Heart right ventricle (tissue), 16 donors: ENCODE data around the gene PREX1. TPM values are rescaled to one million over a fixed set of nuclear protein-coding genes. Genes with fewer than 3 reads are reported as not detected.
"Not testable (repeated sequence)": the region's sequence is repeated elsewhere in the genome, so short reads cannot be mapped to it uniquely, and the experiment has no call there.

Source experiments
- ATAC-seq, 8 donors: fragments of 200-7000 bp; cut with Tn5 transposase; one replicate each; pipeline ENCODE4 v1.9.1; 2020; ENCODE audit warnings: mild to moderate bottlenecking in 8 of 8, moderate library complexity in 8 of 8, moderate number of reproducible peaks in 1 of 8
- DNase-seq, 2 donors: peaks; one replicate each; pipeline ENCODE4 v3.0.0-alpha.2; 2020
- H3K27ac ChIP-seq, 10 donors: fragments of 200-600 bp; sonication (generic) in 2 of 10; one replicate each; pipeline versions ENCODE4 v1.5.0 to v1.8.0; 2020 to 2022; ENCODE audit warnings: mild to moderate bottlenecking in 3 of 10
- H3K27me3 ChIP-seq, 7 donors: fragments of 200-600 bp; one replicate each; pipeline ENCODE4 v1.8.0; 2021 to 2022; ENCODE audit warnings: mild to moderate bottlenecking in 2 of 7
- H3K36me3 ChIP-seq, 9 donors: fragments of 200-600 bp; sonication (generic) in 1 of 9; one replicate each; pipeline versions ENCODE4 v1.5.0 to v1.8.0; 2020 to 2022; ENCODE audit warnings: mild to moderate bottlenecking in 2 of 9
- H3K4me1 ChIP-seq, 9 donors: fragments of 200-600 bp; sonication (generic) in 1 of 9; one replicate each; pipeline versions ENCODE4 v1.5.0 to v1.8.0; 2020 to 2022; ENCODE audit warnings: mild to moderate bottlenecking in 4 of 9
- H3K4me3 ChIP-seq, 10 donors: fragments of 200-600 bp; sonication (generic) in 2 of 10; one replicate each; pipeline versions ENCODE4 v1.5.0 to v1.8.0; 2020 to 2022; ENCODE audit warnings: mild to moderate bottlenecking in 7 of 10, moderate library complexity in 2 of 10
- H3K9me3 ChIP-seq, 11 donors: fragments of 200-600 bp in 10 of 11; sonication (generic) in 2 of 11; one replicate each; pipeline versions ENCODE4 v1.5.0 to v1.8.0; 2013 to 2022; ENCODE audit warnings: mild to moderate bottlenecking in 2 of 11, control low read depth in 1 of 11, moderate library complexity in 1 of 11
- CTCF ChIP-seq, 9 donors: fragments of 200-600 bp; sonication (generic) in 2 of 9; IDR thresholded peaks; one replicate each; pipeline versions ENCODE4 v1.5.0 to v1.8.0; 2021 to 2022; ENCODE audit warnings: antibody characterized with exemption in 9 of 9, mild to moderate bottlenecking in 5 of 9, moderate library complexity in 1 of 9
- WGBS, 2 donors: extraction: QIAGEN DNeasy Blood & Tissue Kit; methylation state at CpG; one replicate each; pipeline ENCODE4 v1.1.7; 2013; ENCODE audit warnings: inconsistent platforms in 1 of 2; 5-methylcytosine and 5-hydroxymethylcytosine counted together
- intact Hi-C, 10 donors: fragments of 100-400 bp; cut with DNase I; formaldehyde crosslinking; loops; one replicate each; pipeline versions ENCODE4 v1.11.1 to v1.14.2; 2022
- polyA plus RNA-seq, 2 donors: library from polyadenylated mRNA; stranded (reverse); fragments of 200-250 nt; gene quantifications; one replicate each; pipeline ENCODE4 v1.2.3, GENCODE V29; 2013
- total RNA-seq, 10 donors: library from RNA; stranded (reverse); fragmentation: NEBNext Ultra II Directional in 3 of 10; extraction: Animal tissue kit (Norgen Biotek cat#: 25700) in 3 of 10; gene quantifications; one replicate each; pipeline versions ENCODE4 v1.2.1 to v1.2.4, GENCODE V29; 2021 to 2023
- donor health status: Arrhythmogenic right ventricular cardiomyopathy.
- donor health status: ischemic (EF 13 %, LVEDD 7.1; RV severe dilation, severe dysfunction).
- donor health status: healthy with polysubstance abuse.
- donor health status: DM: no; HTN: yes; CAD: no.
- donor health status: DM: no; HTN: no; CAD: no.
- donor health status: ischemic (EF 25% LVEDD 6.9; RV normal size, moderate dysfunction).
- donor health status: ischemic (EF 25% LVEDD 5.7; RV mildly dilated, moderate dysfunction).
- donor health status: healthy.
- donor health status: DM: yes; HTN: yes; CAD: no.
- donor health status: Ischemic cardiomyopathy.
- donor health status: ischemic (EF 35%, LVEDD 5.7; RV mildly dilated, moderate dysfunction).
- donor health status: nonischemic (EF 11% LVEDD 7.7; RV severe dilation, severe dysfunction).
- donor health status: DM: yes; HTN: yes; CAD: no.
- donor health status: PGD.
- donor health status: ischemic (EF 29% LVEDD 5.4; RV normal size, mild dysfunction).
- donor health status: nonischemic (EF 23%, LVEDD 6.1; RV moderate dilation, normal function).

PREX1 gene
- total and polyA plus RNA-seq, 12 donors = 4.6 to 23.4 (median 8.8) TPM

- peak in 1 of 2 donors; percentile 37 for DNase-seq
- Histone ChIP-seq H3K9me3 (no peaks in the 10 kb centered on the region), H3K4me1 (peaks cover 0 to 14% (median 9%) of the 10 kb centered on the region in 9 donors), H3K4me3 (no peak overlapping the region), H3K27ac (peak overlapping the region in 1 of 10 donors; percentile 20), H3K27me3 (no peaks in the 10 kb centered on the region), H3K36me3 (no peaks in the 10 kb centered on the region)
- WGBS, 2 donors = 30 to 35% methylated on average over 12 of the region's 12 CpGs
- intact Hi-C loops = loop anchor here in 1 of 10 donors (1.0 kb wide), 1 partner anchor 19 kb away; no protein-coding TSS in a partner anchor
- TF ChIP-seq CTCF (IDR thresholded peaks at IDR 0.05) = no peak
- peak in 7 of 8 donors; percentile 52 to 84 (median 73) for ATAC-seq
Measured at GRCh38 chr20:48846516-48847492, 19.0 kb upstream of the PREX1 start.

GRCh38 chr20:48845721-48846306 is 18.0 kb upstream of the PREX1 start:
- Histone ChIP-seq H3K4me1 (peaks cover 0 to 14% (median 9%) of the 10 kb centered on the region in 9 donors), H3K9me3 (no peaks in the 10 kb centered on the region), H3K27ac (no peak overlapping the region), H3K27me3 (no peaks in the 10 kb centered on the region), H3K36me3 (no peaks in the 10 kb centered on the region), H3K4me3 (no peak overlapping the region)
- intact Hi-C loops = loop anchor here in 1 of 10 donors (1.0 kb wide), 1 partner anchor 18 kb away; no protein-coding TSS in a partner anchor
- no peak for ATAC-seq
- TF ChIP-seq CTCF (IDR thresholded peaks at IDR 0.05) = no peak
- WGBS, 2 donors = 78 to 85% methylated on average over 7 of the region's 7 CpGs
- no peak for DNase-seq

DNA sequence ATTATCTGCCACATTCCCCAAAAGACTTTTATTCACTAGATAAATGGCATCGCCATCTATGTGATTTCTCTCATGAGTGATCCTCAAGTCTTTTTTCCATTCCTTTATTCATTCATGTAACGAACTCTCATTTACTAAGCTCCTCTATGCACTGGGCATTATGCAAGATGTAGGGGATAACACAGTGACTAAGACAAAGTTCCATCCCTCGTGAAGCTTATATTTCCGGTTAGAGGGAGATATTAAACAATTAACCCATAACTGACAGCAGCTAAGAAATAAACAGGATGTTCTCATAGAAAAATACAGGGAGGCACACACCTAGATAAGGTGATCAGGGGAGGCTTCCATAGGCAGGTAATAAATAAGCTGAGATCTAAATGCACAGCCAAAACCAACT is 17.2 kb upstream of the PREX1 start:
- Histone ChIP-seq H3K9me3 (no peaks in the 10 kb centered on the region), H3K27ac (no peak overlapping the region), H3K27me3 (no peaks in the 10 kb centered on the region), H3K4me1 (peaks cover 0 to 10% (median 6%) of the 10 kb centered on the region in 9 donors), H3K4me3 (no peak overlapping the region), H3K36me3 (no peaks in the 10 kb centered on the region)
- no peak for DNase-seq
- TF ChIP-seq CTCF (IDR thresholded peaks at IDR 0.05) = no peak
- 57 to 72% methylated on average over 4 of the region's 4 CpGs for WGBS, 2 donors
- ATAC-seq = no peak
- intact Hi-C loops = no loop called here

DNA sequence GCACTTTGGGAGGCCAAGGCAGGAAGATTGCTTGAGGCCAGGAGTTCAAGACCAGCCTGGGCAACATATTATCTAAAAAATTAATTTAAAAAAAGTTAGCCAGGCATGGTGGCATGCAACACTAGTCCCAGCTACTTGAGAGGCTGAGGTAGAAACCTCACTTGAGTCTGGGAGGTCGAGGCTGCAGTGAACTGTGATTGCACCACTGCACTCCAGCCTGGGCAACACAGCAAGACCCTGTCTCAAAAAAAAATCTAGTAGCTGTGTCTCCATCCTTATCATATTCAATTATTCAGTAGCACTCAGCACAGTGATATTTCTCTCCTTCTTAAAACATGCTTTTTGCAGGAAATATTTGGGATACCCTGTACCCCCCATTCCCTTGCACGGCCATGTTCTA is 16.1 kb upstream of the PREX1 start:
- H3K27ac ChIP-seq, H3K27me3 ChIP-seq, H3K9me3 ChIP-seq, intact Hi-C loops, DNase-seq, H3K36me3 ChIP-seq, ATAC-seq, H3K4me3 ChIP-seq: not testable (repeated sequence)
- 95 to 100% methylated on average over 2 of the region's 2 CpGs for WGBS, 2 donors
- peaks cover 0 to 10% (median 6%) of the 10 kb centered on the region in 9 donors for H3K4me1 ChIP-seq
